Lower lobe of right lung (tissue), 2 donors: Measurements from ENCODE around the gene PC. TPM values are rescaled to one million over a fixed set of nuclear protein-coding genes. Genes with fewer than 3 reads are reported as not detected.

Experiments used
- ATAC-seq, 2 donors: fragments of 200-7000 bp; cut with Tn5 transposase; one replicate each; pipeline ENCODE4 v1.9.1; 2020 to 2022; ENCODE audit warnings: mild to moderate bottlenecking in 2 of 2, moderate library complexity in 2 of 2
- DNase-seq: peaks from one replicate; pipeline ENCODE4 v3.0.0-alpha.2; 2020
- H3K27ac ChIP-seq: fragments of 200-600 bp; one replicate; pipeline ENCODE4 v1.8.0; 2022
- H3K27me3 ChIP-seq: fragments of 200-600 bp; one replicate; pipeline ENCODE4 v1.8.0; 2022; ENCODE audit warnings: low read depth
- H3K36me3 ChIP-seq: fragments of 200-600 bp; one replicate; pipeline ENCODE4 v1.8.0; 2022; ENCODE audit warnings: mild to moderate bottlenecking
- H3K4me1 ChIP-seq: fragments of 200-600 bp; one replicate; pipeline ENCODE4 v1.8.0; 2022
- H3K4me3 ChIP-seq: fragments of 200-600 bp; one replicate; pipeline ENCODE4 v1.8.0; 2022; ENCODE audit warnings: mild to moderate bottlenecking
- H3K9me3 ChIP-seq: fragments of 200-600 bp; one replicate; pipeline ENCODE4 v1.8.0; 2022
- intact Hi-C: fragments of 100-400 bp; cut with DNase I; formaldehyde crosslinking; loops from one replicate; pipeline ENCODE4 v1.11.0; 2022
- total RNA-seq: library from RNA; stranded (reverse); fragmentation: NEBNext Ultra II Directional; extraction: Animal tissue kit (Norgen Biotek cat#: 25700); gene quantifications from one replicate; pipeline ENCODE4 v1.2.1, GENCODE V29; 2021
- TF ChIP-seq, protein P1 (sequence below): fragments of 200-600 bp; IDR thresholded peaks from one replicate; pipeline ENCODE4 v1.8.0; 2022; ENCODE audit warnings: antibody characterized with exemption, mild to moderate bottlenecking
- donor health status: DM: no; HTN: yes; CAD: no; lungs with severe emphysema.

Gene PC
- total RNA-seq, 1 donor from 2014 or later = 14.7 TPM

DNA sequence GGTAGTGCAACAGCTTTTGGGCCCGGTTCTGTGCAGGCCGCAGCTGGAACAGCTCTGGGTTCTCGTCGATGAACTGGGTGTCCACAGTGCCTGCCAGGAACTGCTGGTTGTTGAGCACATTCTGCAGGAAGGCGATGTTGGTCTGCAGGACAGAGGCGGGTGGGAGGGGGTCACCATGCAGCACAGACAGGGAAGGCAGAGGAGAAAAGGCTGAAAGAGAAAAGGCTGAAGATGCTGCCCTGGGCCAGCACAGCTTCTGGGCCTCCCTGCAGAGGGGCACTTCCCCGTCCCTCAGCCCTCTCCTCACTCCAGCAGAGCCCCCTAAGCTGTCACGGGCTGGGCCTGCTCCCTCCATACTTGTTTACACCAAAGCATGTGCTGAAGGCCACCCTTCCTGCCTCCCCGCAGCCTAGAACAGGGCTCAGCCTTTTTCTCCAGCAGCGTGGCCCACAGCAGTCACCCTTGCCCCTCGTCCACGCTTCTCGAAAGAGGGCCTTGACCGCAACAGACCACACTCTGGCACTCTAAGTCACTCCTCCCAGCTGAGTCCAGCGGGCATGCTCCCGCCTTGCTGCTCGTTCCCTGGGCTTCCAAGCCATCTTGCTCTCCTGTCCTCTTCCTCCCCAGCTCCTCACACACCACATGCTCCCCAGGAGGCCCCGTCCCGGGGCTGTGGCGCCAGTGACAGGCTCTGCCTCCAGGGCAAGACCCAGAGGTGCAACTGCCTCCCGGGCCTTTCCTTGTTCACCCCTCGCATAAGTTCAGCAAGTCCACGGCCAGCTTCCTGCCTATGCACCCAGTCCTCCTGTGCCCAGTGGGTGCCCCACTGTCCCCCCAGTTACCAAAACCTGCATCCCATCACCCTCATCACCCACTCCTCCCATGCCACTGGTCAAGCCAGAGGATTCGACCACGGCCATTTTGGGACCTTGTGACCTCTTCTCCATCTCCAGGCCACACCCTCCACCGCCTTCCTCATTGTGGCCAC is 104.6 kb downstream of the PC start:
- TF ChIP-seq, protein P1, sequence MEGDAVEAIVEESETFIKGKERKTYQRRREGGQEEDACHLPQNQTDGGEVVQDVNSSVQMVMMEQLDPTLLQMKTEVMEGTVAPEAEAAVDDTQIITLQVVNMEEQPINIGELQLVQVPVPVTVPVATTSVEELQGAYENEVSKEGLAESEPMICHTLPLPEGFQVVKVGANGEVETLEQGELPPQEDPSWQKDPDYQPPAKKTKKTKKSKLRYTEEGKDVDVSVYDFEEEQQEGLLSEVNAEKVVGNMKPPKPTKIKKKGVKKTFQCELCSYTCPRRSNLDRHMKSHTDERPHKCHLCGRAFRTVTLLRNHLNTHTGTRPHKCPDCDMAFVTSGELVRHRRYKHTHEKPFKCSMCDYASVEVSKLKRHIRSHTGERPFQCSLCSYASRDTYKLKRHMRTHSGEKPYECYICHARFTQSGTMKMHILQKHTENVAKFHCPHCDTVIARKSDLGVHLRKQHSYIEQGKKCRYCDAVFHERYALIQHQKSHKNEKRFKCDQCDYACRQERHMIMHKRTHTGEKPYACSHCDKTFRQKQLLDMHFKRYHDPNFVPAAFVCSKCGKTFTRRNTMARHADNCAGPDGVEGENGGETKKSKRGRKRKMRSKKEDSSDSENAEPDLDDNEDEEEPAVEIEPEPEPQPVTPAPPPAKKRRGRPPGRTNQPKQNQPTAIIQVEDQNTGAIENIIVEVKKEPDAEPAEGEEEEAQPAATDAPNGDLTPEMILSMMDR = no peak
- Histone ChIP-seq H3K27me3 (no peaks in the 10 kb centered on the region), H3K27ac (no peak overlapping the region), H3K36me3 (peaks cover 7% of the 10 kb centered on the region), H3K9me3 (no peaks in the 10 kb centered on the region), H3K4me1 (peaks cover 9% of the 10 kb centered on the region), H3K4me3 (no peak overlapping the region)
- intact Hi-C loops = no loop called here
- ATAC-seq = no peak
- DNase-seq = peak; percentile 41

DNA sequence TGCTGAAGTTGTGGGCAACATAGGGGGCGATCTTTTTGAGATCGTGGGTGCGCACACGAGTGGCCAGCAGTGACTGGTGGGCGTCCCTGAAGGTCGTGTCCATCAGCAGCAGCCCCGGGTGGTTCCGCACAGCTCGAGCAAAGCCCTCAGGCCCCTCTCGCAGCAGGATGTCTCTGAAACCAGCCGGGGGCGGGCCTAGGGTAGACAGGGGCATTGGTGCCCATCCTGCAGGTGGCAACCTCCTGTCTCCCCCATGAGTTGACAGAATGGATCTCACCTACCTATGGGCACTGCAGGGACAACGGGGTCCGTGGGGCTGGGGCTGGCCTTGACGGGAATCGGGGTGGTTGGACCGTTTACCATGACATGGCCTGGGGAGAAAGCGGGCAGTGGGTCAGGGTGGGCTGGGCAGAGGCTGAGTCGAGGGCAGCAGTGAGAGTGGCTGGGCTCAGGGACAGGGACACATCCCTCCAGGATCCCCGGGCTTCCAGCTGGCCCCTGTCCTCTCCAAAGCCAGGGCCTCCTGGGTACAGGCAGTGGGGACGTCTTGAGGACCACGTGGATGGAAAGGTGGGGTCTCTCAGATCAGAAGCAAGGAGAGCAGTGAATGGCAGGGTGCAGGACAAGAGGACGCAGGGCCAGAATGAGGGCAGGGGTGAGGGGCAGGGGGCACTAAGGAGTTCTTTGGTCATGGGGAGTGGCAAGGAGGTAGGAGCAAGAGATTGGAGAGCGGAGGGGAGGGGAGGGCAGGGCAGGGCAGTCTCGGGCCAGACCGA is 105.5 kb downstream of the PC start:
- intact Hi-C loops = no loop called here
- H3K4me3 ChIP-seq = no peak overlapping the region
- no peaks in the 10 kb centered on the region for H3K9me3 ChIP-seq
- H3K27ac ChIP-seq = no peak overlapping the region
- no peaks in the 10 kb centered on the region for H3K27me3 ChIP-seq
- DNase-seq (peak; percentile 26), ATAC-seq (no peak)
- TF ChIP-seq, protein P1 = no peak
- H3K36me3 ChIP-seq = peaks cover 15% of the 10 kb centered on the region
- H3K4me1 ChIP-seq = peaks cover 9% of the 10 kb centered on the region

DNA sequence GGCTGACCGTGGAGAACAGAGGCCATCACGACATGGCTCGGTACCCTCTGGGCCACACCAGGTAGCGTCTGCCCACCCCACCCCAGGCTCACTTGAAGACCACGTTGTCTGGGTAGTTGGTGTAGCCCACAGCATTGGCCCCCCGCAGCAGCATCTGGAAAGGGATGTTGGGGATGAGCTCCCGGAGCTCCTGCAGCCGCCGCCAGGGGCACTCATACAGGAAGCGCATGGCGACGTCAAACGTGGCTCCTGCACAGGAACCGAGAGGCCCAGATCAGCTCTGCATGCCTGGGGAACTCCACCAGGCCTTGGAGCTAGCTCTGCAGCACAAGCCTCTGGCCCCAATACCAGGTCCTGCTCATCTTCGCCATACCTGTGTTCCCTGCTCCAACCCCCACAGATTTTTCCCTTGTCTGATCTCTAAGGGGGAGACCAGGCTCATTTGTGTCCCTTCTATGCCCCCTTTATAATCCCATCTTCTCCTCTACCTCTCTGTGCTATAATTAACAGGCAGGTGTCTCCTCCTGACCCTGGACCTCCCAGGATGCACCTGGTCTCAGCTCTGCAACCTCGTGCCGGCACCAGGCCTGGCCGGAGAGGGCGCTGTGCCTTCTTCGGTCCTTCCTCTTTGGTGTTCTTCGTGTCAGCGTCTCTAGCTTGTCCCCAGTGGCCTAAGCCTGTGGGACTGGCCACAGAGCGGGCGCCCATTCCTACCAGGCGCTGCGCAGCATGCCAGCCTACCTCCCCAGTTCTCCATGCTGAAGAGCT is 106.3 kb downstream of the PC start:
- no peak for ATAC-seq
- Histone ChIP-seq H3K9me3 (no peaks in the 10 kb centered on the region), H3K4me3 (no peak overlapping the region), H3K36me3 (peaks cover 21% of the 10 kb centered on the region), H3K4me1 (peaks cover 9% of the 10 kb centered on the region), H3K27ac (no peak overlapping the region), H3K27me3 (no peaks in the 10 kb centered on the region)
- TF ChIP-seq, protein P1 = no peak
- intact Hi-C loops = no loop called here
- DNase-seq = peak; percentile 49

DNA sequence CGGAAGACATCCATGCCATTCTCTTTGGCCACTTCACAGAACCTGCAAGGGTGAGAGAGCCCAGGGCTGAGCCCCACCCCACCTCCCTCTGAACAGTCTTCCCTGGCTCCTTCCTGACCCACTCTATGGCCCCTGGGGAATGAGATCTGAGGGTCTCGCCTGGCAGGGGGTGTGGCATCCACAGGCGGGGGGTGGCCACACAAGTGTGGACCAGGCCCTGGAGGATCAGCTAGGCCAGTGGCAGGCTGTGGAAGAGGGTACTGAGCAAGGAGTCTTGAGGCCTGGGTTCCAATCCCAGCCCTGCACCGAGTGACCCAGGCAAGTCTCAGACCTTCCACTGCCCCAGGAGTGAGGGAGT is 107.0 kb downstream of the PC start:
- H3K36me3 ChIP-seq = peaks cover 28% of the 10 kb centered on the region
- H3K27ac ChIP-seq = no peak overlapping the region
- ATAC-seq (no peak), DNase-seq (peak; percentile 24)
- H3K4me3 ChIP-seq = no peak overlapping the region
- peaks cover 9% of the 10 kb centered on the region for H3K4me1 ChIP-seq
- no peaks in the 10 kb centered on the region for H3K9me3 ChIP-seq
- TF ChIP-seq, protein P1 = no peak
- no peaks in the 10 kb centered on the region for H3K27me3 ChIP-seq
- intact Hi-C loops = no loop called here

DNA sequence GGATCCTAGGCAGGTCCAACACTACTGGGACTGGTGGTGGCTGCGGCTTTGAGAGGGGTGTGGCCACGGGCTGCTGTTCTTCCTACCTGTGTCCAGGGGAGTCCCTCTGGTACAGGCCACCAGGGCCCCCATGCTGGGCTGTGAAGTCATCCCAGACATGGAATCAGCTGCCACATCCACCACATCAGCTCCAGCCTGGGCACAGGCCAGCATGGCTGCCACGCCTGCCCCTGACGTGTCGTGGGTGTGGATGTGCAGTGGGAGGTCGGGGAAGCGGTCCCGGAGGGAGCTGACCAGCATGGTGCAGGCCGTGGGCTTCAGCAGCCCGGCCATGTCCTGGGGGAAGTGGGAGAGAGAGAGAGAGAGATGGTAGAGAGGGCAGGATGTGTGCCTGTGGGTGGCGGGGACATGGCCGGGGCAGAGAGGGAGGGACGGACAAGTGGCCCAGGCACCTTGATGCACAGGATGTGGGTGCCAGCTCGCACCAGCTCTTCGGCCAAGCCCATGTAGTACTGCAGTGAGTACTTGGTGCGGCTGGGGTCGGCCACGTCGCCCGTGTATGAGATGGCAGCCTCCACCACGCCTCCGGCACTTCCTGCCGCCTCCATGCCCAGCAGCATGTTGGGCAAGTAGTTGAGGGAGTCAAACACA is 107.5 kb downstream of the PC start:
- Histone ChIP-seq H3K27ac (no peak overlapping the region), H3K4me3 (no peak overlapping the region), H3K36me3 (peaks cover 33% of the 10 kb centered on the region), H3K9me3 (no peaks in the 10 kb centered on the region), H3K4me1 (peaks cover 9% of the 10 kb centered on the region), H3K27me3 (no peaks in the 10 kb centered on the region)
- ATAC-seq (no peak), DNase-seq (peak; percentile 47)
- TF ChIP-seq, protein P1 = no peak
- intact Hi-C loops = no loop called here
